Endothelial cell of umbilical vein (primary cell): ENCODE results near the gene LAMB2. TPM values are rescaled to one million over a fixed set of nuclear protein-coding genes. Genes with fewer than 3 reads are reported as not detected.

Experiments
- BruUV-seq: library from RNA; stranded (reverse); fragments of 400-500 nt; replicated peaks from 2 replicates; lab custom pipeline; 2021; lab: Mats Ljungman, UMichigan
- CTCF ChIA-PET: fragments of 300-600, 350-600 bp; sonication (Branson Sonifier 250); formaldehyde crosslinking; loops from one replicate; lab custom pipeline; 2021; ENCODE audit warnings: antibody characterized with exemption, inconsistent platforms; lab: Charles Lee
- POLR2A ChIA-PET: fragments of 300-600, 350-600 bp; sonication (Branson Sonifier 250); formaldehyde crosslinking; loops from one replicate; lab custom pipeline; 2021; ENCODE audit warnings: antibody characterized with exemption, inconsistent platforms; lab: Charles Lee
- DNase-seq: peaks from one replicate; pipeline ENCODE4 v3.0.0-alpha.2; 2011; ENCODE audit warnings: low read depth, low spot score
- FAIRE-seq: peaks from 2 replicates; lab custom pipeline; 2011; peaks lifted over from hg19 to GRCh38; lab: Jason Lieb, UNC
- H2AFZ ChIP-seq: 2 replicates; pipeline ENCODE4 v1.6.0; 2012; ENCODE audit warnings: low read depth, low read length, control low read depth, inconsistent platforms
- H3K27ac ChIP-seq: 2 replicates; pipeline ENCODE4 v1.5.1; 2011; ENCODE audit warnings: low read depth, mild to moderate bottlenecking, control low read depth, low read length, moderate library complexity; ENCODE audit not compliant: insufficient read depth
- H3K27me3 ChIP-seq, 2 experiments: 2 replicates each; pipeline versions ENCODE4 v1.6.0 to v1.6.1; 2011; ENCODE audit warnings: low read length in 2 of 2, mixed read lengths in 1 of 2; ENCODE audit not compliant: control insufficient read depth in 2 of 2, insufficient read depth in 2 of 2
- H3K36me3 ChIP-seq, 2 experiments: 2 replicates in 1 of 2; 3 replicates in 1 of 2; pipeline ENCODE4 v1.5.1; 2011; ENCODE audit warnings: low read length in 2 of 2, mild to moderate bottlenecking in 1 of 2, moderate library complexity in 1 of 2; ENCODE audit not compliant: control insufficient read depth in 2 of 2, insufficient read depth in 2 of 2; ENCODE audit errors: extremely low read depth in 1 of 2
- H3K4me1 ChIP-seq: 3 replicates; pipeline ENCODE4 v1.5.1; 2011; ENCODE audit warnings: mild to moderate bottlenecking, low read length; ENCODE audit not compliant: control insufficient read depth, insufficient read depth; ENCODE audit errors: extremely low read depth
- H3K4me2 ChIP-seq: 2 replicates; pipeline ENCODE4 v1.6.1; 2011; ENCODE audit warnings: low read length, control low read depth, mixed read lengths; ENCODE audit not compliant: insufficient read depth
- H3K4me3 ChIP-seq, 3 experiments: fragments of 200-600 bp in 1 of 3; sonication (generic), shearing (Covaris generic) in 1 of 3; replicated peaks in 1 of 3; 2 replicates each; pipeline ENCODE4 v1.5.1; 2011 to 2016; ENCODE audit warnings: control low read depth in 3 of 3, low read length in 3 of 3, mild to moderate bottlenecking in 2 of 3, inconsistent platforms in 1 of 3, low read depth in 1 of 3, moderate library complexity in 1 of 3; ENCODE audit not compliant: insufficient read depth in 1 of 3
- H3K79me2 ChIP-seq: 2 replicates; pipeline ENCODE4 v1.6.0; 2012; ENCODE audit warnings: low read length, inconsistent platforms; ENCODE audit not compliant: control insufficient read depth, insufficient read depth
- H3K9ac ChIP-seq: replicated peaks from 2 replicates; pipeline ENCODE3; 2011; ENCODE audit warnings: low read length, control low read depth; ENCODE audit not compliant: insufficient read depth; ENCODE audit errors: extremely low read depth
- H3K9me1 ChIP-seq: replicated peaks from 3 replicates; pipeline ENCODE4 v1.6.0; 2011; ENCODE audit warnings: mild to moderate bottlenecking, low read length; ENCODE audit not compliant: control insufficient read depth, insufficient read depth; ENCODE audit errors: extremely low read depth
- H3K9me3 ChIP-seq: replicated peaks from 2 replicates; pipeline ENCODE4 v1.5.1; 2012; ENCODE audit warnings: low read length, inconsistent platforms; ENCODE audit not compliant: control insufficient read depth, insufficient read depth
- H4K20me1 ChIP-seq: replicated peaks from 2 replicates; pipeline ENCODE3; 2011; ENCODE audit warnings: mild to moderate bottlenecking, low read length; ENCODE audit not compliant: control insufficient read depth, insufficient read depth; ENCODE audit errors: extremely low read depth
- CTCF ChIP-seq, 2 donors: IDR thresholded peaks; 1 replicate in 1 of 2; 2 replicates in 1 of 2; pipeline ENCODE4 v1.5.1; 2011; ENCODE audit warnings: low read length in 2 of 2, mild to moderate bottlenecking in 2 of 2, moderate library complexity in 2 of 2, control low read depth in 1 of 2, inconsistent platforms in 1 of 2, low read depth in 1 of 2; ENCODE audit not compliant: insufficient read depth in 1 of 2; ENCODE audit errors: extremely low read depth in 1 of 2
- EZH2 ChIP-seq: IDR thresholded peaks from 2 replicates; pipeline ENCODE4 v1.6.1; 2012; ENCODE audit warnings: borderline replicate concordance, low read depth, mild to moderate bottlenecking, moderate library complexity, low read length, inconsistent platforms; ENCODE audit not compliant: severe bottlenecking
- FOS ChIP-seq: IDR thresholded peaks from 2 replicates; pipeline ENCODE4 v1.6.1; 2011; ENCODE audit warnings: mild to moderate bottlenecking, low read length, moderate library complexity, borderline replicate concordance; ENCODE audit not compliant: insufficient read depth
- GATA2 ChIP-seq: IDR thresholded peaks from 2 replicates; pipeline ENCODE4 v1.7.0; 2011; ENCODE audit warnings: low read depth, mild to moderate bottlenecking, moderate library complexity, mixed read lengths, low read length; ENCODE audit not compliant: insufficient read length, insufficient read depth
- JUN ChIP-seq: IDR thresholded peaks from 2 replicates; pipeline ENCODE4 v1.6.1; 2011; ENCODE audit warnings: borderline replicate concordance, low read depth; ENCODE audit not compliant: insufficient read length, insufficient read depth
- MAX ChIP-seq: IDR thresholded peaks from 2 replicates; pipeline ENCODE4 v1.6.1; 2011; ENCODE audit not compliant: insufficient read depth, insufficient read length
- MYC ChIP-seq: IDR thresholded peaks from one replicate; pipeline ENCODE4 v1.6.1; 2011; ENCODE audit warnings: mild to moderate bottlenecking, low read depth, low read length
- POLR2A ChIP-seq: IDR thresholded peaks from 2 replicates; pipeline ENCODE4 v1.6.1; 2012; ENCODE audit warnings: low read depth, mild to moderate bottlenecking, control low read depth, low read length
- POLR2AphosphoS5 ChIP-seq: IDR thresholded peaks from 2 replicates; pipeline ENCODE4 v1.6.1; 2012; ENCODE audit warnings: low read depth, mild to moderate bottlenecking, control low read depth, low read length, moderate library complexity; ENCODE audit not compliant: insufficient read depth
- dilution Hi-C: fragments of 300-500 bp; cut with MboI; formaldehyde crosslinking; loops from one replicate; pipeline ENCODE4 v1.15.0; 2019; ENCODE audit warnings: low sequenced_read_pairs; ENCODE audit not compliant: extremely low pct_ligation_motif_present
- intact Hi-C: fragments of 100-400 bp; cut with micrococcal nuclease; formaldehyde crosslinking; loops from one replicate; pipeline ENCODE4 v1.10.0; 2022
- polyA plus RNA-seq, 4 experiments: library from polyadenylated mRNA; depleted of rRNA in 3 of 4; stranded (reverse) in 3 of 4; unstranded in 1 of 4; fragments of >200 nt; gene quantifications; 2 replicates each; pipeline versions ENCODE4 v1.2.1 to v1.2.3, GENCODE V29; 2011 to 2012; ENCODE audit warnings: missing spikeins in 1 of 4
- total RNA-seq: library from RNA; stranded (reverse); gene quantifications from 2 replicates; pipeline ENCODE4 v1.2.3, GENCODE V29; 2021

The LAMB2 gene
- total and polyA plus RNA-seq, 2 donors (not counting 3 experiments of a cell fraction or from before 2014, with no cell fraction given), result 423 to 764 TPM

- H3K79me2 ChIP-seq, result no peaks in the 10 kb centered on the region
- peaks cover 18% of the 10 kb centered on the region for H3K4me1 ChIP-seq
- no TSS peak for BruUV-seq
- H3K4me2 ChIP-seq, result no peak overlapping the region
- TF ChIP-seq EZH2 (no peak), JUN (no peak), POLR2AphosphoS5 (no peak), CTCF (IDR thresholded peaks at IDR 0.05; ENCODE audit: extremely low read depth in 1 of 2, insufficient read depth in 1 of 2, low read depth in 1 of 2, low read length in 2 of 2) (no peak), MAX (no peak), GATA2 (no peak), MYC (no peak), POLR2A (no peak), FOS (no peak)
- H2AFZ ChIP-seq, result no peak overlapping the region
- no peak overlapping the region for H3K27ac ChIP-seq
- ChIA-PET CTCF (interaction anchor here (1.0 to 8.5 kb wide), 2 partner anchors 37 to 274 kb away, joined by 3 to 87 read pairs; no protein-coding TSS in a partner anchor), POLR2A (no interaction called here)
- DNase-seq (no peak), FAIRE-seq (no peak)
- peaks cover 0 to 21% of the 10 kb centered on the region in 2 experiments for H3K36me3 ChIP-seq
- dilution Hi-C loops (no loop called here), intact Hi-C loops (no loop called here)
- H3K27me3 ChIP-seq, result no peaks in the 10 kb centered on the region
- no peaks in the 10 kb centered on the region for H4K20me1 ChIP-seq
- no peaks in the 10 kb centered on the region for H3K9me1 ChIP-seq
- H3K9me3 ChIP-seq, result no peaks in the 10 kb centered on the region
- no peak overlapping the region for H3K9ac ChIP-seq
- no peak overlapping the region for H3K4me3 ChIP-seq
These were observed 42.7 kb upstream of the LAMB2 start for GRCh38 chr3:49175530-49175929.
